Measurements from ENCODE around the gene NTM.

NTM gene

DNA sequence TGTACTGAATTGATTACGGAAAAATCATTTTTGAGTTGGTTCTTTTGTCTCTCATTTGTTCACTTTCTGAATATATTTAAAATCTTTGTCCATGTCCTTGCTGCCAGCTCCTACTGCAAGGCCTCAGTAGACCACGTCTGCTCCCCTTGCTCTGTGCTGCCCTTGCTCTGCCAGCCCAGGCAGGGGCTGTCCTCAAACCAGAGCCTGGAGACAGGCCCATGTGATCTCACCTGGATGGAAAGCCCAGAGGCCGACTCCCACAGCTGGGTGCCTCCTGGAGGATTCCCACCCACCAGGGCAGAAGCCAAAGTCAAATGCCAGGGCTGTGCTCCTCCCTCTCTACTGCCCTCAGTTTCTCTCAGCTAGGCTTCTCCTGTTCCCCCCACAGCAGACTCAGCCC, 141.8 kb downstream of the NTM start:
- no peak for DNase-seq (ENCODE audit: extremely low read depth, low read depth)
- no peak for TF ChIP-seq CTCF (IDR thresholded peaks at IDR 0.05; ENCODE audit: low read depth, low read length)

- no peak for DNase-seq (ENCODE audit: extremely low read depth, low read depth)
- no peak for TF ChIP-seq CTCF (IDR thresholded peaks at IDR 0.05; ENCODE audit: low read depth, low read length)
These were observed 143.6 kb downstream of the NTM start for GRCh38 chr11:131514062-131514461.

GRCh38 chr11:131518305-131518838, 148.0 kb downstream of the NTM start:
- no peak for DNase-seq (ENCODE audit: extremely low read depth, low read depth)
- TF ChIP-seq CTCF (IDR thresholded peaks at IDR 0.05; ENCODE audit: low read depth, low read length): no peak

- DNase-seq (ENCODE audit: extremely low read depth, low read depth): no peak
- no peak for TF ChIP-seq CTCF (IDR thresholded peaks at IDR 0.05; ENCODE audit: low read depth, low read length)
These were observed 152.4 kb downstream of the NTM start for GRCh38 chr11:131522851-131523250.

DNA sequence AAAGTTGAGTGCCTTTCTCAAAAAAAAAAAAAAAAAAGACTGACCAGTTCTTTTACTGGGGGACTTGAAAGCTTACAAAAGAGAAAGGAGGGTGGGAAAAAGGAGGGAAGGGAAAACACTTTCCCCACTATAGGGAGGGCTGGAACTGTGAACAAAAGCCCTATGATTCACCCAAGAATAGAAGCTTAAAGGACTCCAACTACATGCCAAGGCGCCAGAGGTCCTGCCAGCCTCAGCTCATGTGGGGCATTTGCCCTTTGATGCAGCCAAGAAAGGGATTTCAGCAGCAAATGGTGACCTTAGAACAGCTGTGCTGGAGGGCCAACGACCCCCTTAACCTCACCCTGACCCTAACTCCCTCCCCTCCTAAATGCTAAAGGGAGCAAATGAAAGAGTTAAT, 160.0 kb downstream of the NTM start:
- TF ChIP-seq CTCF (IDR thresholded peaks at IDR 0.05; ENCODE audit: low read depth, low read length): no peak
- no peak for DNase-seq (ENCODE audit: extremely low read depth, low read depth)

DNA sequence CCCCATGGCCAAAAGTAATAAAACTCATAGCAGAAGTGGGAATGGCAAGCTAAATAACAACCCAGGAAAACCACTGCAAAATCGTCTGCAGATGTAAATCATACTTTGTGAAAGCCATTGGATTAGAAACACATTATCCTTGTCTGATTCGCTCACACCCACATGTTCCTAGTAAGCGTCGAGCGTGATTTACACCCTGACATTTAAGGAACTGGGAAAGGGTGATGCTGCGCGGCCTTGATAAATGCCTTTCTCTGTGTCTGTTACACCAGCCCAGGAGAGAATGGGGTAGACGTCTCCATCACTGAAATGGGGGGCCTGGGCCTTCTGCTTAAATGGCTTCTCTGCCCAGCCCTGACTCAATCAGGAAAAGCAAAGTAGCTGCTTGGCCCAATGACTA, 162.7 kb downstream of the NTM start:
- DNase-seq (ENCODE audit: extremely low read depth, low read depth): no peak
- TF ChIP-seq CTCF (IDR thresholded peaks at IDR 0.05; ENCODE audit: low read depth, low read length): no peak

GRCh38 chr11:131533998-131534397, 163.6 kb downstream of the NTM start:
- no peak for DNase-seq (ENCODE audit: extremely low read depth, low read depth)

More at GRCh38 chr11:131533998-131534397, 163.6 kb downstream of the NTM start:
- no peak for TF ChIP-seq CTCF (IDR thresholded peaks at IDR 0.05; ENCODE audit: low read depth, low read length)

All from AG09319 (cell line).